Natural killer cell (primary cell): Measurements from ENCODE around the gene A2ML1. TPM values are rescaled to one million over a fixed set of nuclear protein-coding genes. Genes with fewer than 3 reads are reported as not detected.

Experiments
- ATAC-seq, 3 donors: fragments of 150-1000 bp in 2 of 3; fragments of 200-7000 bp in 1 of 3; cut with Tn5 transposase; 1 replicate in 1 of 3; 2 replicates in 2 of 3; pipeline ENCODE4 v1.10.0; 2021; ENCODE audit warnings: mild to moderate bottlenecking in 2 of 3, moderate library complexity in 2 of 3
- DNase-seq, 2 donors: peaks; one replicate each; pipeline versions ENCODE4 v3.0.0 to v3.0.0-alpha.2; 2013 to 2021; ENCODE audit warnings: mixed read lengths in 1 of 2
- H3K27ac ChIP-seq: one replicate; pipeline ENCODE4 v1.5.1; 2013; ENCODE audit warnings: mild to moderate bottlenecking, low read length
- H3K27me3 ChIP-seq: one replicate; pipeline ENCODE4 v1.6.1; 2013; ENCODE audit warnings: low read length; ENCODE audit not compliant: control insufficient read depth, insufficient read depth
- H3K36me3 ChIP-seq: one replicate; pipeline ENCODE4 v1.6.1; 2013; ENCODE audit warnings: low read length; ENCODE audit not compliant: control insufficient read depth, insufficient read depth
- H3K4me1 ChIP-seq: one replicate; pipeline ENCODE4 v1.6.1; 2013; ENCODE audit warnings: low read length; ENCODE audit not compliant: control insufficient read depth, insufficient read depth
- H3K4me3 ChIP-seq: one replicate; pipeline ENCODE4 v1.5.1; 2013; ENCODE audit warnings: low read length
- H3K9me3 ChIP-seq: one replicate; pipeline ENCODE4 v1.6.1; 2013; ENCODE audit warnings: low read length; ENCODE audit not compliant: control insufficient read depth, insufficient read depth
- H3K27ac Mint-ChIP-seq, 2 donors: one replicate each; pipeline ENCODE4 v1.8.0; 2022; ENCODE audit warnings: mild to moderate bottlenecking in 2 of 2, mixed read lengths in 2 of 2, moderate library complexity in 1 of 2
- H3K27me3 Mint-ChIP-seq, 2 donors: one replicate each; pipeline ENCODE4 v1.8.0; 2022; ENCODE audit warnings: low read depth in 2 of 2, mixed read lengths in 2 of 2
- H3K36me3 Mint-ChIP-seq: one replicate; pipeline ENCODE4 v1.8.0; 2022; ENCODE audit warnings: mixed read lengths
- H3K4me1 Mint-ChIP-seq, 2 donors: one replicate each; pipeline ENCODE4 v1.8.0; 2022; ENCODE audit warnings: mixed read lengths in 2 of 2
- H3K4me3 Mint-ChIP-seq: one replicate; pipeline ENCODE4 v1.8.0; 2022; ENCODE audit warnings: mild to moderate bottlenecking, moderate library complexity, mixed read lengths
- H3K9me3 Mint-ChIP-seq, 2 donors: one replicate each; pipeline ENCODE4 v1.8.0; 2022; ENCODE audit warnings: mixed read lengths in 2 of 2
- WGBS: methylation state at CpG from one replicate; pipeline ENCODE4 v1.1.7; 2013; ENCODE audit warnings: missing lambda C conversion rate; ENCODE audit not compliant: insufficient coverage; 5-methylcytosine and 5-hydroxymethylcytosine counted together
- intact Hi-C: fragments of 100-400 bp; cut with micrococcal nuclease; formaldehyde crosslinking; loops from one replicate; pipeline ENCODE4 v1.14.2; 2022
- total RNA-seq, 4 donors: library from RNA; stranded (reverse); fragments of 120-200 nt in 1 of 4; gene quantifications; one replicate each; pipeline versions ENCODE4 v1.2.3 to v1.2.4, GENCODE V29; 2013 to 2022
- TF ChIP-seq, protein P1 (sequence below): fragments of 200-600 bp; IDR thresholded peaks from one replicate; pipeline ENCODE4 v1.8.0; 2022; ENCODE audit warnings: antibody characterized with exemption

A2ML1 gene
- total RNA-seq, 3 donors from 2014 or later (not counting 1 experiment from before 2014, with no cell fraction given) = not detected

- Mint-ChIP-seq H3K9me3 (no peaks in the 10 kb centered on the region), H3K27me3 (peaks cover 8 to 10% of the 10 kb centered on the region in 2 donors), H3K27ac (no peak overlapping the region), H3K36me3 (no peaks in the 10 kb centered on the region), H3K4me3 (no peak overlapping the region), H3K4me1 (peaks cover 0 to 5% of the 10 kb centered on the region in 2 donors)
- ATAC-seq (no peak), DNase-seq (no peak)
- Histone ChIP-seq H3K36me3 (no peaks in the 10 kb centered on the region), H3K27me3 (no peaks in the 10 kb centered on the region), H3K9me3 (no peaks in the 10 kb centered on the region), H3K27ac (no peak overlapping the region), H3K4me3 (no peak overlapping the region), H3K4me1 (no peaks in the 10 kb centered on the region)
- WGBS = 73% methylated on average over 16 of the region's 16 CpGs
- intact Hi-C loops = no loop called here
- TF ChIP-seq, protein P1, sequence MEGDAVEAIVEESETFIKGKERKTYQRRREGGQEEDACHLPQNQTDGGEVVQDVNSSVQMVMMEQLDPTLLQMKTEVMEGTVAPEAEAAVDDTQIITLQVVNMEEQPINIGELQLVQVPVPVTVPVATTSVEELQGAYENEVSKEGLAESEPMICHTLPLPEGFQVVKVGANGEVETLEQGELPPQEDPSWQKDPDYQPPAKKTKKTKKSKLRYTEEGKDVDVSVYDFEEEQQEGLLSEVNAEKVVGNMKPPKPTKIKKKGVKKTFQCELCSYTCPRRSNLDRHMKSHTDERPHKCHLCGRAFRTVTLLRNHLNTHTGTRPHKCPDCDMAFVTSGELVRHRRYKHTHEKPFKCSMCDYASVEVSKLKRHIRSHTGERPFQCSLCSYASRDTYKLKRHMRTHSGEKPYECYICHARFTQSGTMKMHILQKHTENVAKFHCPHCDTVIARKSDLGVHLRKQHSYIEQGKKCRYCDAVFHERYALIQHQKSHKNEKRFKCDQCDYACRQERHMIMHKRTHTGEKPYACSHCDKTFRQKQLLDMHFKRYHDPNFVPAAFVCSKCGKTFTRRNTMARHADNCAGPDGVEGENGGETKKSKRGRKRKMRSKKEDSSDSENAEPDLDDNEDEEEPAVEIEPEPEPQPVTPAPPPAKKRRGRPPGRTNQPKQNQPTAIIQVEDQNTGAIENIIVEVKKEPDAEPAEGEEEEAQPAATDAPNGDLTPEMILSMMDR = no peak
Observed at GRCh38 chr12:8906266-8907180, 84.1 kb downstream of the A2ML1 start.

DNA sequence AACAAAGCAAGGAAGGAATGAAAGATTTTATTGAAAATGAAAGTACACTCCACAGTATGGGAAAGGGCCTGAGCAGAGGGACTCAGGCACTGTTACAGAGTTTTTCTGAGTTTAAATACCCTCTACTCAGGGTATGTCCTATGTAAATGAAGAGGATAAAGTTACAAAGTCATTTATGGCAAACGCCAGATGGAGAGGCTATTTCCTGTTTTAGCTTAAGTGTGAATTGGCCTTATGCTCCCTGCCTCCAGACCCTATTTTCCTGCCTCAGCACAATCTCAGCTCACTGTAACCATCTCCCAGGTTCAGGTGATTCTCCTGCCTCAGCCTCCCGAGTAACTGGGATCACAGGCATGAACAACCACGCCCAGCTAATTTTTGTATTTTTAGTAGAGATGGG, 85.1 kb downstream of the A2ML1 start:
- intact Hi-C loops = no loop called here
- 72% methylated on average over 3 of the region's 3 CpGs for WGBS
- DNase-seq (no peak), ATAC-seq (no peak)
- Mint-ChIP-seq H3K27me3 (peaks cover 8 to 10% of the 10 kb centered on the region in 2 donors), H3K27ac (no peak overlapping the region), H3K9me3 (no peaks in the 10 kb centered on the region), H3K36me3 (no peaks in the 10 kb centered on the region), H3K4me1 (peaks cover 0 to 3% of the 10 kb centered on the region in 2 donors), H3K4me3 (no peak overlapping the region)
- H3K4me3 ChIP-seq = no peak overlapping the region
- no peaks in the 10 kb centered on the region for H3K27me3 ChIP-seq
- no peaks in the 10 kb centered on the region for H3K9me3 ChIP-seq
- H3K36me3 ChIP-seq = no peaks in the 10 kb centered on the region
- H3K4me1 ChIP-seq = no peaks in the 10 kb centered on the region
- H3K27ac ChIP-seq = no peak overlapping the region
- TF ChIP-seq, protein P1 = no peak

DNA sequence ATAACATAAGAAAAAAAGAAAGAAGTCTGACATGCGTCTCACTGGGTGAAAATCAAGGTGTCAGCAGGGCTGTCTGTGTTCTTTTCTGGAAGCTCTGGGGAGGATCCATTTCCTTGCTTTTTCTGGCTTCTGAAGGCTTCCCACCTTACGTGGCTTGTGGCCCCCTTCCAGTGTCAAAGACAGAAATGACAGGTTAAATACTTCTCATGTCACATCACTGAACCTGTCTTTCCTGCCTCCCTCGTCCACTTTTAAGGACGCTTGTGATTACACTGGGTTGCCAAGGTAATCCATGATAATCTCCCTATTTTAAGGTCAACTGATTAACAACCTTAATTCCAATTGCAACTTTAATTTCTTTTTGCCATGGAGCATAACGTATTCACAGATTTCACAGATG, 87.3 kb downstream of the A2ML1 start:
- H3K36me3 Mint-ChIP-seq = no peaks in the 10 kb centered on the region
- WGBS = 85% methylated on average over 5 of the region's 5 CpGs
- H3K36me3 ChIP-seq = no peaks in the 10 kb centered on the region
- H3K27me3 ChIP-seq = no peaks in the 10 kb centered on the region
- H3K27ac ChIP-seq = no peak overlapping the region
- no peaks in the 10 kb centered on the region for H3K9me3 ChIP-seq
- no peak for DNase-seq
- H3K27ac Mint-ChIP-seq = no peak overlapping the region
- TF ChIP-seq, protein P1 = no peak
- no peak overlapping the region for H3K4me3 Mint-ChIP-seq
- H3K4me1 ChIP-seq = peaks cover 3% of the 10 kb centered on the region
- H3K9me3 Mint-ChIP-seq = no peaks in the 10 kb centered on the region
- H3K4me1 Mint-ChIP-seq = peaks cover 13 to 14% of the 10 kb centered on the region in 2 donors
- no peak for ATAC-seq
- no peak overlapping the region for H3K4me3 ChIP-seq
- intact Hi-C loops = loop anchor here (5.0 kb wide), 1 partner anchor 43 kb away; no protein-coding TSS in a partner anchor
- peaks cover 0 to 3% of the 10 kb centered on the region in 2 donors for H3K27me3 Mint-ChIP-seq
